HG03575 (cell line): ENCODE measurements around the gene BCKDHA.
"Not testable (repeated sequence)": the region's sequence is repeated elsewhere in the genome, so short reads cannot be mapped to it uniquely, and the experiment has no call there.

ENCODE experiments used
- ATAC-seq: cut with Tn5 transposase; IDR thresholded peaks from one replicate; pipeline ENCODE4 v1.9.1; 2021; ENCODE audit not compliant: unreplicated experiment, insufficient number of reproducible peaks, low FRiP score; ENCODE audit errors: extremely low read depth

The BCKDHA gene

GRCh38 chr19:41421314-41421713 lies 23.7 kb downstream of the BCKDHA start:
- no peak for ATAC-seq

DNA sequence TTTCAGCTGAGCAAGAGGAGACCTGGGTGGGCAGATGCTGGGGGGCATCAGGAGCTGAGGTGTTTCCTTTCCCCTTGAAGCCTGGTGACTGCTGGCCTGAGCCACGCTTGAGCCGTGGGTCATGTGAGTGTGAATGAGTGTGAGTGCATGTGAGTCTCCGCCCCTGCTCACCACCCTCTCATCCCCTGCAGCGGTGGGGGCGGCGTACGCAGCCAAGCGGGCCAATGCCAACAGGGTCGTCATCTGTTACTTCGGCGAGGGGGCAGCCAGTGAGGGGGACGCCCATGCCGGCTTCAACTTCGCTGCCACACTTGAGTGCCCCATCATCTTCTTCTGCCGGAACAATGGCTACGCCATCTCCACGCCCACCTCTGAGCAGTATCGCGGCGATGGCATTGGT lies 24.4 kb downstream of the BCKDHA start:
- no peak for ATAC-seq

GRCh38 chr19:41422456-41422855 lies 24.8 kb downstream of the BCKDHA start:
- no peak for ATAC-seq

DNA sequence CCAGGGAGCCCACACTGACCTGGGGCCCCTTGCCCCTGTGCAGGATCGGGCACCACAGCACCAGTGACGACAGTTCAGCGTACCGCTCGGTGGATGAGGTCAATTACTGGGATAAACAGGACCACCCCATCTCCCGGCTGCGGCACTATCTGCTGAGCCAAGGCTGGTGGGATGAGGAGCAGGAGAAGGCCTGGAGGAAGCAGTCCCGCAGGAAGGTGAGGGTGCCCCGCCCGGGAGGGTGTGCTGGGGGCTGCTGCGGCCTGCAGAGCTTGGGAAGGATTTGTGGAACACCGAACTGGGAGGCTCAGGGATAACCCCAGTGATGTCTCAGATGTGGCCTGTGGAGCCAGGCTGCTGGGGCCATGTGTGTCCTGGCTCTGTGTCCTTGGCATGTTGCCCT lies 25.3 kb downstream of the BCKDHA start:
- ATAC-seq = no peak

GRCh38 chr19:41424335-41425173 lies 26.9 kb downstream of the BCKDHA start:
- ATAC-seq = no peak

DNA sequence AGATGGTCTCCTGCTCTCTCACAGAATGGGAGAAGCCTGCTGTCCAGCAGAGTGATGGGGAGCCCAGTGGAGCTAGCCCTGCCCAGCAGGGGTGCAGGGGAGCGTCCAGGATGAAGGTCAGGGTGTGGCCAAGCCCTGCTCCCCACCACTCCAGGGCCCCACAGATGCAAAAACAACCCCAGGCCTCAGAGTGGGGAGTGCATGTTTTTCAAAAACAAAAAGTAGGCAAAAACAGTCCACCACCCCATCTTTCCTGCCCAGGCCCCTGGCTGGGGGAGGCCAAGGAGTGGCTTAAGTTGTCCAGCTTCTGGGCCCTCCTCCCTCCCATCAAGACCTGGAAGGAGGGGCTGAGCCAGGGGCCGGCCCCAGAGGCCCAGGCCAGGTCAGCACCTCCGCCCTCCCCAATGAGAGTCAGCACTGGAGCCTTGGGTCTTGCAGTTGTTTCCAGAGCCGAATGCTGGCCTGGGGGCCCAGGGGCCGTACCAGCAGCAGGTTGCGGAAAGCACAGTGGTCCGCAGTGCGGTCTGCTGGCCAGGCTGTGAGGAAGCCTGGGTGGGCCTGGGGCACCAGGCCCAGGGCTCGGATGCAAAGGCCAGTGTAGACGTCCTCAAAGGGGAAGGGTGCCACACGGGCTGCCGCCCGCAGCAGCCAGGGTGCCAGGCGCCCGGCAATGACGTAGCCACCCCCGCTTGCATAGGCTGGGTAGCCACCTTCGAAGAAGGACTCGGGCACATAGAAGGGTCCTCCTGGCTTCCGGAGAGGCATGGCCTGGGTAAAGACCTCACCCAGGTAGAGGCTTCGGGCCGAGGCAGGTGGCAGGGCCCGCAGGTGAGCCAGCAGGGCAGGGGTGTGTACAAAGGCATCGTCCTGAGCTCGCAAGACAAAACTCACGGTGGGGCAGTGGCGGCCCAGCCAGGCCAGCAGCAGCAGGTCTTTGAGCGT lies 27.8 kb downstream of the BCKDHA start:
- no peak for ATAC-seq

DNA sequence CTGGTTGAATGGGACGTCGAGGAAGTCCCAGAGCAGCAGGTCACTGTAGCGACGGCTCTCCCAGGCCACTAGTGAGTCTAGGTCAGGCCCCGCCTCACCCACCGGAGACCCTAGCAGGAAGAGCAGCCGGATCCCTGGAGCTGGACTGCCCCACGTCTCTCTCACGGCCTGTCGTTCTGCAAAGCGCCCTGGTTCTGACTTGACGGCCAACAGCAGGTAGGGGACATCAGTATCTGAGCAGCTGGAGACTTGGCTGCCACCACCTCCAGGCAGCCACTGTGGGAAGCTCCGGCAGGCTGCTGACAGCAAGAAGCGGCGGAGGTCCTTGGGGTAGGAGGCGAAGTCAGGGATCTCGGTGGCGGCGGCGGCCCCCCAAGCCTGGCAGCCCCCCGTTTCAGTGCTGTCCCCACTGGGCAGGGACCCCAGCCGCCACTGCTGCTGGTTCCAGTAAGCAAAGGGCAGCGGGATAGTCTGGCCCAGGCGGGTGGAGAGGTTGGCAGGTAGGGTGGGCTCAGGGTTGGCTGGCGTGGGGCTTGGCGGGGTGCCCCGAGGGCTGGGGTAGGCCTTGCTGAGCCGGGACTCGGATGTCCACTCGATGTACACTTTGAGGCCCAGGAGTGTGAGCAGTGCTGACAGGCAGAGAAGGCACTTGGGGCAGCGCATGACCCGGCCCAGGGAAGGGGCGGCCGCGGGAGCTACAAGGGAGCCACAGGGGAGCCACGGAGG lies 28.7 kb downstream of the BCKDHA start:
- ATAC-seq = no peak

- no peak for ATAC-seq
These were observed 29.5 kb downstream of the BCKDHA start, which contains the start of gene B3GNT8 for GRCh38 chr19:41426952-41427646. Gene B3GNT8, minus strand, starts transcription at chr19:41427374. Its CDS starts 596 bp downstream, at chr19:41426778.

GRCh38 chr19:41427647-41428480 lies 30.2 kb downstream of the BCKDHA start:
- ATAC-seq = no peak

GRCh38 chr19:41428481-41428859 lies 30.9 kb downstream of the BCKDHA start:
- no peak for ATAC-seq

- ATAC-seq = no peak
These were observed 33.3 kb downstream of the BCKDHA start for GRCh38 chr19:41430922-41431321.

DNA sequence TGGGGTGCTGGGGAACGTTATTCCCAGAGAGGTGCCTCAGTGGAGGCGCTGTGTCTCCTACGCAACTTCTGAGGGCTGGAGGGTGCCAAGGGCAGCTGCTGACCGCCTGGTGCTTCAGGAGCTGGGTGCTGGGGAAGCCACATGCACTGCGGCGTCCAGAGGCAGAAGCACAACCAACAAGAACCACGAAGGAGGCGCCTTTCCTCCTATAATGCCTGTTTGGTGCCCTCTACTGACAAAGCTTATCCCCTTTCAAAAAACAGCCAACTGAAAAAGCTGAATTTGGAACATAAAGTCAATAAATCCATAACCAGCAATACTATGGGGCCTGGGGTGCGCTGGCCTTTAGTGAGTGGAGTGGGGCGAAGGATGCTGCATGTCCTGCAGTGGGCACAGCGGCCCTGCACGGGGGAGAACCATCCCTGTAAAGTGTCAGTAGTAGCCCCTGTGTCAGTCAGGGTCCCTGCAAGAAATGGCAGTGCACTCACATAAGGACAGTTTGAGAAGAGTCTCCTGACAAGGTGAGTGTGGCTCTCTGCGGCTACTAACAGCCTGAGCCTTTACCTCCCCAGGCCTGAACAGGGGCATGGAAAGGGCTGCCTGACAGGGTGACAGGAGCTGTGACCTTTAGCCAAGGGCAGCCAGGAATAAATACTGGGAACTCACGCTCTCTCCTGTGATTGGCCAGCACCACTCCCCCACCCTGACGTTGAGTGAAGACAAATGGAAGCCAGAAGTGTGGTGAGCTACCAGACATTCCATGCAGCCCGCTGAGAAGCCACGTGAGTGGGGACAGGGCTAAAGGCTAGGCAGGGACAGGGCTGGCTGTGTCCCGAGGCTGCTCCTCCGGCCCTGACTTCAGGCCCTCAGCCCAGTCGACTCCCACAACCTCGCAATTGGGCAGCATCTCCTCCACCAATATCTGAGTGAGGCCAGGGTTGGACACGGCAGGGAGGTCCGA lies 34.1 kb downstream of the BCKDHA start:
- no peak for ATAC-seq

DNA sequence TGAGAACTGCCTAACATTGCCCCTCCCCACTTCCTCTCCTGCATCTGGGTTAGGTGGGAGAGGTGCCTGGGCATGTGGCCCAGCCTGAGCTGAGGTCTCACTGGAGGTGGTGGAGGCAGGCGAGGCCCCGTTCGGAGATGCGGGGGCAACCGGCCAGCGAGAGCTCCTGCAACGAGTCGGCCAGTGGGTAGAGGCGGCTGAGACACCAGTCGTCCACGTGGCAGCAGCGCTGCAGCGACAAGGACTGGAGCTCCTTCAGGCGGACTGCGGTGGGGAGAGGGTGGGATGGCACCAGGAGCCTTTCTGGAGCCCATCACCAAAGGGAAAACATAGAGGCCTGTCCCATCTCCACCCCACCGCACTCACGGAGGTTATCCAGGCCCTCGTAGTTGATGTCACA lies 35.6 kb downstream of the BCKDHA start:
- no peak for ATAC-seq

DNA sequence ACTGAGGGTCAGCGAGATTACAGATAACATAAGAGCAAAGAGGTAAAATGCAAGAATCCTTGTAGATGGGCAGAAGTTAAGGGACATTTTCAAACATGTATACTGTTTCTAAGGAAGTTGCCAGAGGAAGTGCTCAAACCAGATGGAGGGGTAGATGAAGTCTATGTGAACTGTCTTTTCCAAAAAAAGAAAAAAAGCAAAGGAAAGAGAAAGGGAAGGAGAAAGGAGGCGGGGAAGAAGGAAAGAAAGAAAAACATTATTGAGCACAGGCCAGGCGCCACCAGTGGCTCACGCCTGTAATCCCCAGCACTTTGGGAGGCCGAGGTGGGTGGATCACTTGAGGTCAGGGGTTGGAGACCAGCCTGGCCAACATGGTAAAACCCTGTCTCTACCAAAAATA lies 36.8 kb downstream of the BCKDHA start:
- no peak for ATAC-seq

DNA sequence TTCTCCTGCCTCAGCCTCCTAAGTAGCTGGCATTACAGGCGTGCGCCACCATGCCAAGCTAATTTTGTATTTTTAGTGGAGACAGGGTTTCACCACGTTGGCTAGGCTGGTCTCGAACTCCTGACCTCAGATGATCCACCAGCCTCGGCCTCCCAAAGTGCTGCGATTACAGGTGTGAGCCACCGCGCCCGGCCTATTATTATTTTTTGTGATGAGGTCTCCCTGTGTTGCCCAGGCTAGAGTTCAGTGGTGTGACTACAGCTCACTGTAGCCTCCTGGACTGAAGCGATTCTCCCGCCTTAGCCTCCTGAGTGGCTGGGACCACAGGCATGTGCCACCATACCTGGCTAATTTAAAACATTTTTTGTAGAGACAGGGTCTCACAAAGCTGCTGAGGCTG lies 37.8 kb downstream of the BCKDHA start:
- ATAC-seq = not testable (repeated sequence)

DNA sequence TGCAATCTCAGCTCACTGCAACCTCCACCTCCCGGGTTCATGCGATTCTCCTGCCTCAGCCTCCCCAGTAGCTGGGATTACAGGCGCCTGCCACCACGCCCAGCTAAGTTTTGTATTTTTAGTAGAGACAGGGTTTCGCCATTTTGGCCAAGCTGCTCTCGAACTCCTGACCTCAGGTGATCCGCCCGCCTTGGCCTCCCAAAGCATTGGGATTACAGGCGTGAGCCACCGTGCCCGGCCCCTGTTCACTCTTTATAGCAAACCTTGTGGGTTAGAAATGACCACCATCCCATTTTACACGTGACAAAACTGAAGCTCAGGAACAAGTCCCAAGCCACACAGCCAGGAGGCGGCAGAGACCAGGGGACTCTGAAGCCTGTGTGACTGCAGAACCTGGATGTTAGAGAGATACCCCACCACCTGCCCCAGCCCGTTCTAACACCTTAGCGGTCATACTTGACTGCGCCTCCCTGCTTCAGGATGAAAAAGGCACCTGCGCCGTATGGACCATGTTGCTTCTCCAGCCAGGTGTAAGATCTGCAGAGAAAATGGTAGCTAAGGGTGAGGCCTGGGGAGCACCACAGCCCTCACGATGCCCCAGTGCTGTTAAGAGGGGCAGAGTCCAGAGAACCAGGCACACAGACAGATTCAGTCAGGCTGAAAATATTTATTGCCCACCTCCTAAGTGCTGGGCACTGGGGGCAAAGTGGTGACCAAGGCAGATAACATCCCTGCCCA lies 38.5 kb downstream of the BCKDHA start:
- no peak for ATAC-seq

GRCh38 chr19:41436674-41436951 lies 39.0 kb downstream of the BCKDHA start:
- ATAC-seq = no peak
